Fibroblast of skin of left quadriceps (primary cell): Measurements from ENCODE around the gene MAMSTR.
A peak's percentile ranks its signal among the peaks of the same experiment; 100 is the strongest.
"Not testable (repeated sequence)": the region's sequence is repeated elsewhere in the genome, so short reads cannot be mapped to it uniquely, and the experiment has no call there.

Source experiments
- DNase-seq, 2 experiments: peaks; one replicate each; pipeline ENCODE4 v3.0.0-alpha.2; 2013; ENCODE audit warnings: low read depth in 2 of 2

The MAMSTR gene

GRCh38 chr19:48687776-48688175 is 31.7 kb downstream of the MAMSTR start:
- DNase-seq, result no peak

DNA sequence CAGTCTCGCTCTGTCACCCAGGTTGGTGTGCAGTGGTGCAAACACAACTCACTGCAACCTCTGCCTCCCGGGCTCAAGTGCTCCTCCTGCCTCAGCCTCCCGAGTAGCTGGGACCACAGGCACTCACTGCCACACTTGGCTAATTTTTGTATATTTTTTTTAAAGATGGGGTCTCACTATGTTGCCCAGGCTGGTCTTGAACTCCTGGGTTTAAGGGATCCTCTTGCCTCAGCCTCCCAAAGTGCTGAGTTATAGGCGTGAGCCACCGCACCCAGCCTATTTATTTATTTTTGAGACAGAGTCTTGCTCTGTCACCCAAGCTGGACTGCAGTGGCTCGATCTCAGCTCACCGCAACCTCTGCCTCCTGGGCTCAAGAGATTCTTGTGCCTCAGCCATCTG is 32.9 kb downstream of the MAMSTR start:
- DNase-seq, result not testable (repeated sequence)

GRCh38 chr19:48686088-48686487 is 33.4 kb downstream of the MAMSTR start:
- DNase-seq, result no peak

- no peak for DNase-seq
Measured at GRCh38 chr19:48685583-48685982, 33.9 kb downstream of the MAMSTR start.

DNA sequence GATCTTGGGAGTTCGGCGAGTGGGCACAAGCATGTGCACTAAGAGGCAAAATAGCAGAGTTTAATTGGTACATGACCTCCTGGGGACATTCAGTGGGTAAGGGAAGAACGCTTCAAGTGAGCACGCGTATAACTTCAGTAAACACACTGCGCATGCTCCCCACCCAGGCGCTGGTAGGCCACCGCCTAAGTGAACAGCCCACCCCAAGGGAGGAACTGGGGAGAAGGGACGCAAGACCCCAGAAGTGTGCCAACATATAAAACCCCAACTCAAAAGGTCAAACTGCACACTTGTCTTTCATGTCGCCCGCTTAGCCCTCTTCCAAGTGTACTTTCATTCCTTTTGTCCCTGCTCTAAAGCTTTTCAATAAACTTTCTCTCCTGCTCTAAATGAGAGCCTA is 36.2 kb downstream of the MAMSTR start:
- DNase-seq, result peak in 1 of 2 experiments; percentile 14

- no peak for DNase-seq
Measured at GRCh38 chr19:48681127-48681470, 38.4 kb downstream of the MAMSTR start.

DNA sequence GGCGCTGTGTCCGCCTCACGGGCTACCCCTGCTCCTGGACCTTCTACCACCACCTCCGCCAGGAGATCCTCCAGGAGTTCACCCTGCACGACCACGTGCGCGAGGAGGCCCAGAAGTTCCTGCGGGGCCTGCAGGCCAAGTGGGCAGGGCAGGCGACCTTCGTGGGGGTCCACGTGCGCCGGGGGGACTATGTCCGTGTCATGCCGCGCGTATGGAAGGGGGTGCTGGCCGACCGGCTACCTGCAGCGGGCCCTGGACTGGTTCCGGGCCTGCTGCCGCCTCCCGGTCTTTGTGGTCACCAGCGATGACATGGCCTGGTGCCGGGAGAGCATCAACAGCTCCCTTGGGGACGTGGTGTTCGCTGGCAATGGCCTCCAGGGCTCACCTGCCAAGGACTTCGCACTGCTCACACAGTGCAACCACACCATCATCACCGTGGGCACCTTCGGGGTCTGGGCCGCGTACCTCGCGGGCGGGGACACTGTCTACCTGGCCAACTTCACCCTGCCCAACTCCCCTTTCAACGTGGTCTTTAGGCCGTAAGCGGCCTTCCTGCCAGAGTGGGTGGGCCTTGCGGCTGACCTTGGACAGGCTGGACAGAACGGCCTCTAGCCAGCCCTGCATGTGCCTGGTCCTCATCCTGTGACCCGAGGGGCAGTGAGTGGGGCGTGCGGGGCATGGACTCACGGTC is 38.9 kb downstream of the MAMSTR start:
- DNase-seq, result no peak

DNA sequence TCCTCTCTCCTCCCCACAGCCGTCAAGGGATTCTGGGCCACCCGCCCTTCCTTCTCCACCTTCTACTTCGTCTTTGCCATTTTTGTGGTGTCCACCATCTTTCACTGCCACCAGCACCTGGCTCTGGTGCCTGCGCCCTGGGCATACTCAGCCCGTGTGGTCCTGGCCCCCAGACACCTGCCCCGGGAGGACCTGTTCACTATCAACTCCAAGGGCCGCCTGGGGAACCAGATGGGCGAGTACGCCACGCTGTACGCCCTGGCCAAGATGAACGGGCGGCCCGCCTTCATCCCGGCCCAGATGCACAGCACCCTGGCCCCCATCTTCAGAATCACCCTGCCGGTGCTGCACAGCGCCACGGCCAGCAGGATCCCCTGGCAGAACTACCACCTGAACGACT is 39.5 kb downstream of the MAMSTR start:
- DNase-seq, result not testable (repeated sequence)

- no peak for DNase-seq
Measured at GRCh38 chr19:48678201-48678600, 41.3 kb downstream of the MAMSTR start.

- DNase-seq, result no peak
Measured at GRCh38 chr19:48676887-48677286, 42.6 kb downstream of the MAMSTR start.

DNA sequence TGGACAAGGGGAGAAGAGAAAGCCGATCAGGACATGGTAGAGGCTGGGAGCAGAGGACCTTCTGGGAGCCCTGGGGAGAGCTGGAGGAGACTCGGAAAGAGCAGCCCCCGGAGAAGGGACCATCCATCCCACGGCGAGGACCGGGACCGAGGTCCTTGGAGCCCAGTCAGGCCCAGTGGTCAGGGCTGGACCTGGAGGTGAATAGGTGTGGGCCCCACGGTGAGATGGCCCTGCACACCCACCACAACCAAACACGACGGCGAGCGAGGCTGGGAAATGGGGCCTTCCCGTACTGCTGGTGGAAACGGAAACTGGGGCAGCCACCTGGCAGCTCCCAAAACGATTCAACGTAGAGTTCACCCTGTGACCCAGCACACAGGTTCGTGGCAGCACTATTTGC is 43.0 kb downstream of the MAMSTR start:
- DNase-seq, result no peak

GRCh38 chr19:48674921-48675824 is 44.4 kb downstream of the MAMSTR start:
- peak; percentile 55 to 60 for DNase-seq

DNA sequence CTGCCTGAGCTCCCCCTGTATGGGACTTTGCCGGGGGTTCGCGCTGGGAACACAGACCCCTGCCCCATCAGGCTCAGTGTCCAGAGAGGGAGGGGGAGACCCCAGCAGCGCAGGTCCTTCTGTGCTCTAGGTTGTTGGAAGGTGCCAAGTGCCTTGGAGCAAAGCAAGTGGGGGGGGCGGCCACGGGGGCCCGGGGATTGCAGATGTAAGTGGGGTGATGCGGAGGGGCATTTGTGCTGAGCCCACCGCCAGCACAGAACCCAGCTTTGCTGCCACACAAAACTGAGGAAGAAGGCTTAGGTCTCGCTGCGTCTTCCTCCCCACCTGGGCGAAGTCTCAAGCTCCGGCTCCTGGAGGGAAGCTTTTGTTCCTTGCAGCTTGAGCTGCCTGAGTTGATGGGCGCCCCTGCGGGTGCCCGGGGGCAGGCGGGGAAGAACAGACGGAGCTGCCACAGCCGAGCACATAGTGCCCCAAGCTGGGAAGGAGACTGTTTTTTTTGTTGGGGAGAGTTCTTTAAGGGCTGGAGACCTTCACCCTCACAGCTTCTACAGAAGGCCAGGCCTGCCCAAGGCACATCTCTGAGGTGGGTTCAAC is 45.2 kb downstream of the MAMSTR start:
- no peak for DNase-seq

DNA sequence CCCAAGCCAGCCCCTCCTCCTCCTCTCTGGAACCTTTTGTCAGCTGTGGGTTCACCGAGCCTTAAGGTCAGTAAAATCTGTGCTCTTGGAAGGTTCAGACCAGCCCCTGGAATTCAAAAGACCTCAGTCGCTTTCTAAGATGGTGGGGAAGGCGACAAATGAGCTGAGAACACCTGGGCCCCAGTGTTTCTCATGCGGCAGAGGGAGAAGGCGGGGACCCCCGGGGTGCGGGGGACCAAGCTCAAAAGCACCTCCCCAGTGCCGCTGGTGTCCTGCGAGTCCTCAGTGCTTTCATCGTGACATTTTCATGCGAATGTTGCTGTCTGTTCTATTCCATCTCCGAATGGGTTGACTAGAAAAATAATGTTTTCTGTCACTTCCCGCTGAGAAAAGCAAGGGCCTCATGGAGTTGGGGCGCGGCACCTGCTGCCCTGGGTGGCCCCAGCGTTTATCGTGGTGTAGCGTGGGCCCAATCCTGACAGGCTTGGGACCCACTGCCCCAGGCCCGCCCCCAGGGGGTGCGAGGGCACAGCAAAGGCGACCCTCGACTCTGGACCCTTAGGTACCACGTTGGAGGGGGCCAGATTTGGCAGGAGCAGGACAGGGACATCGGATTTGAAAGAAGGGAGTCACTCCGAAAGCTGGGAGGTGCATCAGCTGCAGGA is 46.0 kb downstream of the MAMSTR start:
- DNase-seq, result no peak

- DNase-seq, result no peak
Measured at GRCh38 chr19:48672994-48673393, 46.5 kb downstream of the MAMSTR start, which contains the start of gene NTN5. TSS of gene NTN5 (minus strand) at chr19:48673017. CDS start at chr19:48670986, 2,031 bp downstream.

DNA sequence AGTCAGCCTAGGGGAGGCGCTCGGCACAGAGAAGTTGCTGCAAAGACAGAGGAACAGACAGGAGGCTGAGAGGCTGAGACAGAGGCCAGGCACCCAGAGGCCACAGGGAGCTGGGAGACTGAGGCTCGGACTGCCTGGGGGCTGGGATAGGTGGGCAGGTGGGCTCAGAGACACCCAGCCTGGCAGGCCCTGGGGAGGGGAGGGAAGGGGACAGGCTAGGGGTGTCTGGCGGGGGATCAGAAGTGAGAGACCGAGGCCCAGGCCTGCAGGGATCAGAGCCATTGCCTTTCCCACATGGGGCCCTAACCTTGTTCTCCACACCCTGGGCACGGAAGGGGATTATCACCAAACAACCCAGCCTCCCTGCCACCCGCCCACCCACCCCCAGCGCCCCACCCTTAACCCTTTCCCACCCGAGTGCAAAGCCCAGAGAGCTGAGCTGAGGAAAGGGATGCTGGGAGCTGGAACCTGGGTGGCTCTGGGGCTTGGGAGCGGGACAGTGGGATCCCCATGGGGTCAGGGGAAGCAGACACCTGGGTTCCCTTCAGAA is 48.0 kb downstream of the MAMSTR start:
- no peak for DNase-seq

GRCh38 chr19:48670699-48671445 is 48.7 kb downstream of the MAMSTR start:
- DNase-seq, result no peak

- no peak for DNase-seq
Measured at GRCh38 chr19:48669903-48670668, 49.4 kb downstream of the MAMSTR start.

DNA sequence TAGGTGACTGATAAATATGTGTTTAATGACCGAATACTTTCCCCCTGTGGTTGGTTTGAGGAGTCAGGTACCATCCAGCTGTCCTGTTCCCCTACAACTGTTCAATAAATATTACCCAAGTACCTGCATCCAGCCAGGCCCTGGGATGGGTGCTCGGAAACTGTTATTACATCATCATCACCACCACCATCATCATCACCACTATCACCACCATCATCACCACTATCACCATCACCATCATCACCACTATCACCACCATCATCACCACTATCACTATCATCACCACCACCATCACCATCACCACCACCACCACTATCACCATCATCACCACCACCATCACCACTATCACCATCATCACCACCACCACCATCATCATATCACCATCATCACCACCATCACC is 50.8 kb downstream of the MAMSTR start:
- DNase-seq, result no peak

- DNase-seq, result no peak
Measured at GRCh38 chr19:48668332-48668731, 51.2 kb downstream of the MAMSTR start.
